ENCODE data around the gene NIN. TPM values are rescaled to one million over a fixed set of nuclear protein-coding genes. Genes with fewer than 3 reads are reported as not detected.

NIN gene
- total RNA-seq, 2 experiments from 2014 or later = 94.5 to 95.2 TPM

GRCh38 chr14:50775357-50775756 lies 55.6 kb downstream of the NIN start:
- DNase-seq = no peak
- peaks cover 40% of the 10 kb centered on the region for H3K4me1 Mint-ChIP-seq
- H3K4me3 Mint-ChIP-seq = no peak overlapping the region
- H3K27me3 Mint-ChIP-seq = no peaks in the 10 kb centered on the region
- H3K9me3 Mint-ChIP-seq = no peaks in the 10 kb centered on the region
- peaks cover 52% of the 10 kb centered on the region for H3K36me3 Mint-ChIP-seq (ENCODE audit: low read depth)
- H3K27ac Mint-ChIP-seq = no peak overlapping the region
- ChIA-PET CTCF (interaction anchor here (3.6 to 5.6 kb wide), 4 partner anchors 11 to 84 kb away, joined by 15 to 41 read pairs (median 28); no protein-coding TSS in a partner anchor), POLR2A (interaction anchor here (0.6 kb wide), 1 partner anchor 143 kb away, joined by 4 read pairs; no protein-coding TSS in a partner anchor)

GRCh38 chr14:50774542-50775267 lies 56.3 kb downstream of the NIN start:
- ChIA-PET POLR2A (interaction anchor here (0.6 kb wide), 1 partner anchor 143 kb away, joined by 4 read pairs; no protein-coding TSS in a partner anchor), CTCF (interaction anchor here (0.8 to 5.6 kb wide), 7 partner anchors 10 to 230 kb away, joined by 3 to 41 read pairs (median 14); no protein-coding TSS in a partner anchor)
- no peaks in the 10 kb centered on the region for H3K27me3 Mint-ChIP-seq
- peaks cover 38% of the 10 kb centered on the region for H3K4me1 Mint-ChIP-seq
- no peaks in the 10 kb centered on the region for H3K9me3 Mint-ChIP-seq
- no peak for DNase-seq
- H3K36me3 Mint-ChIP-seq (ENCODE audit: low read depth) = peaks cover 57% of the 10 kb centered on the region
- no peak overlapping the region for H3K27ac Mint-ChIP-seq
- no peak overlapping the region for H3K4me3 Mint-ChIP-seq

- Mint-ChIP-seq H3K36me3 (ENCODE audit: low read depth) (peaks cover 59% of the 10 kb centered on the region), H3K9me3 (no peaks in the 10 kb centered on the region)
These were observed 57.1 kb downstream of the NIN start for GRCh38 chr14:50773632-50774541.

DNA sequence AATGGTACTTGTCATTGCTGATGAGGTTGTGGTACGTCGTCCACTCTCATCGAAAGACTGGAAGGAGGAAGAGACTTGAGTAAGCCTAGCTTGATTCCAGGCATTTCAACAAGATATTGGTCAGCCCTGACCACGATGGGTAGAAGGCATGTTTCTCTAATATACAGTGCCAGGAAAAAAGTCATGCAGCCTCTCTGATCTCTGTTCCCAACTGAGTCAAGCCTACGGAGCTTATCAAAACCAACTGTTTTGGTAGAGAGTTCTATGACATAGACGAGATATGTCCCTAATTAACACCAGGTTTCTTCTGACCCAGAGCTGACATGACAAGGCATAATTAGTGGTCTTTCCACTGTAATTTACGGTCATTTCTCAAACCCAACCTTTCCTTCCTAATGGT lies 58.5 kb downstream of the NIN start:
- H3K36me3 Mint-ChIP-seq (ENCODE audit: low read depth) = peaks cover 69% of the 10 kb centered on the region
- H3K27ac Mint-ChIP-seq = no peak overlapping the region
- DNase-seq = no peak
- no peaks in the 10 kb centered on the region for H3K9me3 Mint-ChIP-seq
- CTCF ChIA-PET = interaction anchor here (1.2 to 1.5 kb wide), 2 partner anchors 10 to 18 kb away, joined by 5 to 6 read pairs; no protein-coding TSS in a partner anchor
- no peak overlapping the region for H3K4me3 Mint-ChIP-seq
- no peaks in the 10 kb centered on the region for H3K27me3 Mint-ChIP-seq
- H3K4me1 Mint-ChIP-seq = peaks cover 24% of the 10 kb centered on the region
- POLR2A ChIA-PET = no interaction called here

More at GRCh38 chr14:50773632-50774541, 57.1 kb downstream of the NIN start:
- H3K4me1 Mint-ChIP-seq = peaks cover 31% of the 10 kb centered on the region
- ChIA-PET POLR2A (interaction anchor here (0.5 kb wide), 1 partner anchor 145 kb away, joined by 4 read pairs; no protein-coding TSS in a partner anchor), CTCF (interaction anchor here (0.5 to 5.6 kb wide), 15 partner anchors 11 to 453 kb away, joined by 3 to 31 read pairs (median 4); partner anchors contain the start of gene SAV1)
- no peak overlapping the region for H3K4me3 Mint-ChIP-seq
- H3K27me3 Mint-ChIP-seq = no peaks in the 10 kb centered on the region
- H3K27ac Mint-ChIP-seq = peak overlapping the region; percentile 26
- peak; percentile 24 for DNase-seq

GRCh38 chr14:50770586-50770985 lies 60.4 kb downstream of the NIN start:
- no peak for DNase-seq
- Mint-ChIP-seq H3K9me3 (no peaks in the 10 kb centered on the region), H3K27me3 (no peaks in the 10 kb centered on the region), H3K4me1 (peaks cover 18% of the 10 kb centered on the region), H3K36me3 (ENCODE audit: low read depth) (peaks cover 75% of the 10 kb centered on the region), H3K27ac (no peak overlapping the region), H3K4me3 (no peak overlapping the region)
- ChIA-PET POLR2A (interaction anchor here (0.6 kb wide), 1 partner anchor 76 kb away, joined by 3 read pairs; no protein-coding TSS in a partner anchor), CTCF (interaction anchor here (0.9 kb wide), 1 partner anchor 12 kb away, joined by 3 read pairs; no protein-coding TSS in a partner anchor)

DNA sequence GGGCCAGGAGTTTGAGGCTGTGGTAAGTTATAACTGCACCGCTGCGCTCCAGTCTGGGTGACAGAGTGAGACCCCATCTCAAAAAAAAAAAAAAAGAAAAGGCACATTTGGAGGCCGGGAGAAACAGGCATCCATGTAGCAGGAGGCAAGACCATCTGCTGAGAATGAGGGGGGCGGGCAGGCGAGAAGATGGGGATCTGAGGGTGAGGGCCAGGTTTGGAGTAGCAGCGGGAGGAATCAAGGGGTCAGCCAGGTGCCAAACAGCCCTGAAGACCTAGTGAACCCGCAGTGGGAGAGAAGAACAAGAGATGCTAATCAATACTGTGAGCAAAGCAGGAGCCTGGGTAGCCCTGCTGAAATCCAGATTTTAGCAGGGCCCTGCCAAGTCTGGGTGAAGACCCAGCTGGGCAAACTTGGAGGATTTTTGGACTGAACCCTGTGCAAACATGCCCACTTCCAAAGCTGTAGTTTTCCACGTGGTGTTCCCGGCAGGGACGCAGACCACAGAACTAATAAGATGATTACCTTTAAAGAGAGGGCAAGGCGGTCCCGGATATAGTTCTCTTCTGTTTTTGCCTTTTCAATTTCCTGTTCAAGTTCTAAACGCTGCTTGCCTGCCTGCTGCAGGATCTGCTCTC lies 61.0 kb downstream of the NIN start:
- H3K36me3 Mint-ChIP-seq (ENCODE audit: low read depth) = peaks cover 73% of the 10 kb centered on the region
- no peak overlapping the region for H3K4me3 Mint-ChIP-seq
- ChIA-PET POLR2A (no interaction called here), CTCF (interaction anchor here (0.9 kb wide), 1 partner anchor 12 kb away, joined by 3 read pairs; no protein-coding TSS in a partner anchor)
- no peaks in the 10 kb centered on the region for H3K27me3 Mint-ChIP-seq
- H3K9me3 Mint-ChIP-seq = no peaks in the 10 kb centered on the region
- H3K27ac Mint-ChIP-seq = peak overlapping the region; percentile 50
- DNase-seq = no peak
- peaks cover 15% of the 10 kb centered on the region for H3K4me1 Mint-ChIP-seq

- Mint-ChIP-seq H3K27me3 (no peaks in the 10 kb centered on the region), H3K36me3 (ENCODE audit: low read depth) (peaks cover 74% of the 10 kb centered on the region), H3K4me1 (peaks cover 4% of the 10 kb centered on the region), H3K9me3 (no peaks in the 10 kb centered on the region), H3K4me3 (no peak overlapping the region), H3K27ac (no peak overlapping the region)
- no peak for DNase-seq
- ChIA-PET POLR2A (interaction anchor here (0.5 to 0.7 kb wide), 2 partner anchors 54 kb away, joined by 3 read pairs; no protein-coding TSS in a partner anchor), CTCF (interaction anchor here (0.6 to 0.9 kb wide), 2 partner anchors 11 to 114 kb away, joined by 3 to 4 read pairs; no protein-coding TSS in a partner anchor)
These were observed 62.3 kb downstream of the NIN start for GRCh38 chr14:50768680-50769079.

DNA sequence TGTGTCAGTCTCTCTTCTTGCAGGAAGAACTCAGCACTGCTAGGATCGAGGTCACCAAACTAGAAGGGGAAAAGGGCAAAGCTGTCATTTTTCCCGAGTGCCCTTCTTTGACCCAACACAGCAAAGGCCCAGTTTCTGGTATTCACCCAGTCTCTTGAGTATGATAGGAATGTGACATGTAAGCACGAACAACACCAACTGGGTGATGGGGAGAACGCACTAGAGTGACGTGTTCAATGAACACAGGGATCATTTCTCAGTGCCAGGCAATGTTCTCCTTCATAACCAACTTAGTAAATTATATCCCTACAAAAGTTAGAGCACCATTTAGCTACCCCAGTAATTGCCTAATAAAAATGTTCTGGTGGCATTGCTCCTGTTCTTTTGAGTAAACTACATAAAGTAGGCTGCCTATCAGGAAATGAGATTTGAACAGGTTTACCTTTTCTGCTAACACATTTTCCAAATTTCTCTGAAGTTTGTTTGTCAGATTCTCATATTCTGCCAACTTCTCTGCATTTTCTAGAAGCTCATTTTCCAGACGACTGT lies 64.5 kb downstream of the NIN start:
- CTCF ChIA-PET = interaction anchor here (5.2 kb wide), 1 partner anchor 10 kb away, joined by 41 read pairs; no protein-coding TSS in a partner anchor
- Mint-ChIP-seq H3K9me3 (no peaks in the 10 kb centered on the region), H3K4me1 (peaks cover 7% of the 10 kb centered on the region), H3K27ac (no peak overlapping the region), H3K36me3 (ENCODE audit: low read depth) (peaks cover 76% of the 10 kb centered on the region), H3K27me3 (no peaks in the 10 kb centered on the region), H3K4me3 (no peak overlapping the region)
- no peak for DNase-seq
- POLR2A ChIA-PET = no interaction called here

- Mint-ChIP-seq H3K27me3 (no peaks in the 10 kb centered on the region), H3K4me3 (no peak overlapping the region), H3K36me3 (ENCODE audit: low read depth) (peaks cover 71% of the 10 kb centered on the region), H3K9me3 (no peaks in the 10 kb centered on the region), H3K27ac (no peak overlapping the region), H3K4me1 (peaks cover 7% of the 10 kb centered on the region)
- ChIA-PET CTCF (interaction anchor here (0.6 to 5.2 kb wide), 6 partner anchors 8 to 1097 kb away, joined by 3 to 41 read pairs (median 4); no protein-coding TSS in a partner anchor), POLR2A (no interaction called here)
- no peak for DNase-seq
These were observed 67.5 kb downstream of the NIN start for GRCh38 chr14:50763382-50764007.

GRCh38 chr14:50762931-50763300 lies 68.0 kb downstream of the NIN start:
- Mint-ChIP-seq H3K4me1 (peaks cover 7% of the 10 kb centered on the region), H3K9me3 (no peaks in the 10 kb centered on the region), H3K27ac (no peak overlapping the region), H3K4me3 (no peak overlapping the region), H3K36me3 (ENCODE audit: low read depth) (peaks cover 65% of the 10 kb centered on the region), H3K27me3 (no peaks in the 10 kb centered on the region)
- CTCF ChIA-PET = interaction anchor here (0.6 to 5.2 kb wide), 10 partner anchors 8 to 1096 kb away, joined by 3 to 41 read pairs (median 4); no protein-coding TSS in a partner anchor
- no peak for DNase-seq
- POLR2A ChIA-PET = no interaction called here

- no peak overlapping the region for H3K27ac Mint-ChIP-seq
- CTCF ChIA-PET = interaction anchor here (0.6 to 5.2 kb wide), 9 partner anchors 8 to 321 kb away, joined by 3 to 41 read pairs (median 5); no protein-coding TSS in a partner anchor
- H3K27me3 Mint-ChIP-seq = no peaks in the 10 kb centered on the region
- no peak overlapping the region for H3K4me3 Mint-ChIP-seq
- POLR2A ChIA-PET = no interaction called here
- H3K36me3 Mint-ChIP-seq (ENCODE audit: low read depth) = peaks cover 63% of the 10 kb centered on the region
- H3K4me1 Mint-ChIP-seq = peaks cover 7% of the 10 kb centered on the region
- no peak for DNase-seq
- H3K9me3 Mint-ChIP-seq = no peaks in the 10 kb centered on the region
These were observed 68.7 kb downstream of the NIN start for GRCh38 chr14:50762001-50762930.
